Stimulated activated CD8-positive, alpha-beta memory T cell treated with anti-CD3 and anti-CD28 coated beads, Interleukin-4, amount 100 ng/mL, for 24 hours (primary cell): ENCODE data around the gene DGKZ.

Source experiments
- DNase-seq: peaks from one replicate; pipeline ENCODE4 v3.0.0-alpha.2; 2020; ENCODE audit warnings: low read depth

Gene DGKZ

GRCh38 chr11:46345881-46346484 lies 1.3 kb upstream of the DGKZ start:
- no peak for DNase-seq

- no peak for DNase-seq
These were observed 511 bp downstream of the DGKZ start for GRCh38 chr11:46347637-46348311.

- DNase-seq: peak; percentile 53
These were observed 1.5 kb downstream of the DGKZ start for GRCh38 chr11:46348566-46349401.

GRCh38 chr11:46350695-46351094 lies 3.4 kb downstream of the DGKZ start:
- DNase-seq: no peak

- no peak for DNase-seq
These were observed 3.9 kb downstream of the DGKZ start for GRCh38 chr11:46351148-46351547.

GRCh38 chr11:46351606-46352005 lies 4.3 kb downstream of the DGKZ start:
- no peak for DNase-seq

- DNase-seq: peak; percentile 59
These were observed 5.0 kb downstream of the DGKZ start for GRCh38 chr11:46352063-46352841.

- peak; percentile 62 for DNase-seq
These were observed 6.4 kb downstream of the DGKZ start for GRCh38 chr11:46353698-46354097.

- no peak for DNase-seq
These were observed 9.7 kb downstream of the DGKZ start for GRCh38 chr11:46356924-46357482.

GRCh38 chr11:46357483-46357936 lies 10.2 kb downstream of the DGKZ start:
- DNase-seq: no peak

GRCh38 chr11:46359953-46360352 lies 12.7 kb downstream of the DGKZ start:
- DNase-seq: no peak

- no peak for DNase-seq
These were observed 13.6 kb downstream of the DGKZ start for GRCh38 chr11:46360878-46361277.

- peak; percentile 54 for DNase-seq
These were observed 14.3 kb downstream of the DGKZ start for GRCh38 chr11:46361283-46362155.

GRCh38 chr11:46362156-46363030 lies 15.1 kb downstream of the DGKZ start:
- no peak for DNase-seq

GRCh38 chr11:46363031-46363407 lies 15.8 kb downstream of the DGKZ start:
- no peak for DNase-seq

GRCh38 chr11:46363455-46364005 lies 16.3 kb downstream of the DGKZ start:
- no peak for DNase-seq

- DNase-seq: no peak
These were observed 16.8 kb downstream of the DGKZ start for GRCh38 chr11:46364056-46364455.

- DNase-seq: no peak
These were observed 17.5 kb downstream of the DGKZ start for GRCh38 chr11:46364791-46365190.

- no peak for DNase-seq
These were observed 19.0 kb downstream of the DGKZ start for GRCh38 chr11:46366260-46366659.
